ENCODE data around the gene ARID1B.

The ARID1B gene

GRCh38 chr6:157079771-157080170 is 302.6 kb downstream of the ARID1B start:
- Histone ChIP-seq H3K4me1 (ENCODE audit: control insufficient read depth, insufficient read depth, low read length, poor library complexity, severe bottlenecking) (no peaks in the 10 kb centered on the region), H3K9me3 (ENCODE audit: control insufficient read depth, low read length) (no peaks in the 10 kb centered on the region), H3K27me3 (replicated peaks; ENCODE audit: control insufficient read depth, insufficient read depth, low read length, poor library complexity, severe bottlenecking) (no peaks in the 10 kb centered on the region), H3K36me3 (ENCODE audit: control insufficient read depth, insufficient read depth, low read length) (no peaks in the 10 kb centered on the region), H3K4me3 (ENCODE audit: insufficient read depth, low read depth, low read length, poor library complexity, severe bottlenecking) (no peak overlapping the region), H3K27ac (ENCODE audit: insufficient read depth, low read length, poor library complexity, severe bottlenecking) (no peak overlapping the region)
- DNase-seq, result no peak

DNA sequence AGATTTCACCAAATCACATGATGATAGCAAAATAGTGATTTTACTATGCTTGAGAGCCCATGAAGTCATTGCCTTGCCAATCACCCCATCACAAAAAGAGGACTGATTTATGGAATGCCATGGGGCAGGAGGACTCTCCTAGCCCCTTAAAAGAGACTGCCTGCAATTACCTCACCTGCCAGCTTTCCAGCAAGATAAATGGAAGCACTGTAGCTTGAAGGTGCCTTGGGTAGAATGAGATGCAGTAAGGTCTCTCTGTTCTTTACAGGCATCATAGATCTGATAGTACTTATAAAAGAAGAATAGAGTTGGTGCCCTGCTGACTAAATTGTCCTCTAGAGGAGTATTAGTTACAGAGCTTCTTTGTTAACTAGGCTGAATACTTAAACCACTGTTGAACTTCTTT is 303.8 kb downstream of the ARID1B start:
- H3K4me1 ChIP-seq (ENCODE audit: control insufficient read depth, insufficient read depth, low read length, poor library complexity, severe bottlenecking), result no peaks in the 10 kb centered on the region
- no peaks in the 10 kb centered on the region for H3K9me3 ChIP-seq (ENCODE audit: control insufficient read depth, low read length)
- no peaks in the 10 kb centered on the region for H3K27me3 ChIP-seq (replicated peaks; ENCODE audit: control insufficient read depth, insufficient read depth, low read length, poor library complexity, severe bottlenecking)
- no peak for DNase-seq
- no peaks in the 10 kb centered on the region for H3K36me3 ChIP-seq (ENCODE audit: control insufficient read depth, insufficient read depth, low read length)
- no peak overlapping the region for H3K27ac ChIP-seq (ENCODE audit: insufficient read depth, low read length, poor library complexity, severe bottlenecking)
- H3K4me3 ChIP-seq (ENCODE audit: insufficient read depth, low read depth, low read length, poor library complexity, severe bottlenecking), result no peak overlapping the region

- Histone ChIP-seq H3K36me3 (ENCODE audit: control insufficient read depth, insufficient read depth, low read length) (peaks cover 7% of the 10 kb centered on the region), H3K4me3 (ENCODE audit: insufficient read depth, low read depth, low read length, poor library complexity, severe bottlenecking) (no peak overlapping the region), H3K4me1 (ENCODE audit: control insufficient read depth, insufficient read depth, low read length, poor library complexity, severe bottlenecking) (no peaks in the 10 kb centered on the region), H3K27ac (ENCODE audit: insufficient read depth, low read length, poor library complexity, severe bottlenecking) (no peak overlapping the region), H3K27me3 (replicated peaks; ENCODE audit: control insufficient read depth, insufficient read depth, low read length, poor library complexity, severe bottlenecking) (no peaks in the 10 kb centered on the region), H3K9me3 (ENCODE audit: control insufficient read depth, low read length) (no peaks in the 10 kb centered on the region)
- no peak for DNase-seq
Observed at GRCh38 chr6:157083343-157083742, 306.2 kb downstream of the ARID1B start.

- Histone ChIP-seq H3K36me3 (ENCODE audit: control insufficient read depth, insufficient read depth, low read length) (peaks cover 7% of the 10 kb centered on the region), H3K27me3 (replicated peaks; ENCODE audit: control insufficient read depth, insufficient read depth, low read length, poor library complexity, severe bottlenecking) (no peaks in the 10 kb centered on the region), H3K9me3 (ENCODE audit: control insufficient read depth, low read length) (no peaks in the 10 kb centered on the region), H3K4me1 (ENCODE audit: control insufficient read depth, insufficient read depth, low read length, poor library complexity, severe bottlenecking) (no peaks in the 10 kb centered on the region), H3K27ac (ENCODE audit: insufficient read depth, low read length, poor library complexity, severe bottlenecking) (no peak overlapping the region), H3K4me3 (ENCODE audit: insufficient read depth, low read depth, low read length, poor library complexity, severe bottlenecking) (no peak overlapping the region)
- DNase-seq, result no peak
Observed at GRCh38 chr6:157086632-157087031, 309.5 kb downstream of the ARID1B start.

DNA sequence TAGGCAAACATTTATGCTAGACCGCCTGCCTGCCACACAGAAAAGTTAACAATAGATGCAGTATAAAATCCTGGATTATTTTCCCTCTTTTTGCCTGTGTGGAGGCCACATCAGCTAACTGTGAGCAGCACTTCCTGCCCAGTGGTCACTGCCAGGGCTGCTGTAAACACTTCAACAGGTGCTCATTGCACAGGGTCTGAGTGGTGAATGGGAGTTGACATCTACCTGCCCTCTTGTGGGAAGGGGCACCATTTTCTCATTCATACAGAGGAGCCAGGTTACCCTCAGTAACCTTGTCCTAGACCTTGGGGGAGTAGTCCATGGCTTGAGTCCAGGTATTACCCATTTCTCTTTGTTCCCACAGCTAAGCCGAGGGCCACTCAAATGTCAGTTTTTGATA is 310.8 kb downstream of the ARID1B start:
- Histone ChIP-seq H3K4me1 (ENCODE audit: control insufficient read depth, insufficient read depth, low read length, poor library complexity, severe bottlenecking) (no peaks in the 10 kb centered on the region), H3K9me3 (ENCODE audit: control insufficient read depth, low read length) (no peaks in the 10 kb centered on the region), H3K4me3 (ENCODE audit: insufficient read depth, low read depth, low read length, poor library complexity, severe bottlenecking) (no peak overlapping the region), H3K36me3 (ENCODE audit: control insufficient read depth, insufficient read depth, low read length) (peaks cover 7% of the 10 kb centered on the region), H3K27me3 (replicated peaks; ENCODE audit: control insufficient read depth, insufficient read depth, low read length, poor library complexity, severe bottlenecking) (no peaks in the 10 kb centered on the region), H3K27ac (ENCODE audit: insufficient read depth, low read length, poor library complexity, severe bottlenecking) (no peak overlapping the region)
- no peak for DNase-seq

DNA sequence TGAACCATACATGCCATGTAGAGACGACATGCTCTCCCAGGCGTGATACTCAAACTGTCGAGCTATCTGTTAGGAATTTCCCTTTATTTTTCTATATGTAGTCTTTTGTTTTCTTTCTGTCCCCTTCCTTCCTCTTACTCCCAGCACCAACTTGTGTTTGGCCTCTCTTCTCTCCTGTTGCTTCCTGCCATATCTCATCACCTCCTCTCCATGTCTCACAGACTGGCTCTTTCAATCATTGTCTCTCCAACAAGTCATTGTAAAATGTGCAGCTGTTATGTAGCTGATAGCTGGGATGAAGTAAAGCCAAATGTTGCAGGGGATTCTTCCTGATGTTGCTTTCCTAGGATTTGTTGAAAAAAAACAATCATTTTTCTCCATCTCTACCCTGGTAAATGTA is 311.7 kb downstream of the ARID1B start:
- Histone ChIP-seq H3K27me3 (replicated peaks; ENCODE audit: control insufficient read depth, insufficient read depth, low read length, poor library complexity, severe bottlenecking) (no peaks in the 10 kb centered on the region), H3K9me3 (ENCODE audit: control insufficient read depth, low read length) (no peaks in the 10 kb centered on the region), H3K36me3 (ENCODE audit: control insufficient read depth, insufficient read depth, low read length) (peaks cover 7% of the 10 kb centered on the region), H3K4me3 (ENCODE audit: insufficient read depth, low read depth, low read length, poor library complexity, severe bottlenecking) (no peak overlapping the region), H3K4me1 (ENCODE audit: control insufficient read depth, insufficient read depth, low read length, poor library complexity, severe bottlenecking) (no peaks in the 10 kb centered on the region), H3K27ac (ENCODE audit: insufficient read depth, low read length, poor library complexity, severe bottlenecking) (no peak overlapping the region)
- DNase-seq, result no peak

GRCh38 chr6:157089258-157089657 is 312.1 kb downstream of the ARID1B start:
- DNase-seq, result no peak
- no peak overlapping the region for H3K27ac ChIP-seq (ENCODE audit: insufficient read depth, low read length, poor library complexity, severe bottlenecking)
- H3K9me3 ChIP-seq (ENCODE audit: control insufficient read depth, low read length), result no peaks in the 10 kb centered on the region
- peaks cover 7% of the 10 kb centered on the region for H3K36me3 ChIP-seq (ENCODE audit: control insufficient read depth, insufficient read depth, low read length)
- H3K27me3 ChIP-seq (replicated peaks; ENCODE audit: control insufficient read depth, insufficient read depth, low read length, poor library complexity, severe bottlenecking), result no peaks in the 10 kb centered on the region
- no peaks in the 10 kb centered on the region for H3K4me1 ChIP-seq (ENCODE audit: control insufficient read depth, insufficient read depth, low read length, poor library complexity, severe bottlenecking)
- H3K4me3 ChIP-seq (ENCODE audit: insufficient read depth, low read depth, low read length, poor library complexity, severe bottlenecking), result no peak overlapping the region

DNA sequence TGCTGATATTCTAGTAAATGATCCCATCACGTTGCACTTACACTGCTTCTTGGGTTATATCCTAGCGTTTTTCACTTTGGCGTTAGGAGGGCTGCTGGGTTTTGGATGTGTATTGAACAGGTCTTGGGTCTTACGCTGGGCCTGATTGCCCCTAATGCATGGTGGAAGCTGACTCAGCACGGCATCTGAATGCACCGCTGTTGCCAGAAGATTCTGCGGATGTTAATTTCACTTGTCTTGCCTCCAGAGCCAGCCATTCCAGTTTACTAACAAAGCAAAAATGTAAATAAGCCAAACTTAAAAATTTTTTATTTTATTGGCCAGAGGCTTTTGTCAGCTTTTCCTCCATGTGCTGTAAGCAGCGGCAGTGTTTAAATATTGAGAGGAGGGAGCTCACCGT is 312.7 kb downstream of the ARID1B start:
- peaks cover 7% of the 10 kb centered on the region for H3K36me3 ChIP-seq (ENCODE audit: control insufficient read depth, insufficient read depth, low read length)
- no peak overlapping the region for H3K4me3 ChIP-seq (ENCODE audit: insufficient read depth, low read depth, low read length, poor library complexity, severe bottlenecking)
- DNase-seq, result no peak
- no peaks in the 10 kb centered on the region for H3K9me3 ChIP-seq (ENCODE audit: control insufficient read depth, low read length)
- no peak overlapping the region for H3K27ac ChIP-seq (ENCODE audit: insufficient read depth, low read length, poor library complexity, severe bottlenecking)
- no peaks in the 10 kb centered on the region for H3K4me1 ChIP-seq (ENCODE audit: control insufficient read depth, insufficient read depth, low read length, poor library complexity, severe bottlenecking)
- H3K27me3 ChIP-seq (replicated peaks; ENCODE audit: control insufficient read depth, insufficient read depth, low read length, poor library complexity, severe bottlenecking), result no peaks in the 10 kb centered on the region

- DNase-seq, result no peak
- no peak overlapping the region for H3K4me3 ChIP-seq (ENCODE audit: insufficient read depth, low read depth, low read length, poor library complexity, severe bottlenecking)
- no peak overlapping the region for H3K27ac ChIP-seq (ENCODE audit: insufficient read depth, low read length, poor library complexity, severe bottlenecking)
- H3K4me1 ChIP-seq (ENCODE audit: control insufficient read depth, insufficient read depth, low read length, poor library complexity, severe bottlenecking), result no peaks in the 10 kb centered on the region
- H3K9me3 ChIP-seq (ENCODE audit: control insufficient read depth, low read length), result no peaks in the 10 kb centered on the region
- H3K36me3 ChIP-seq (ENCODE audit: control insufficient read depth, insufficient read depth, low read length), result peaks cover 7% of the 10 kb centered on the region
- H3K27me3 ChIP-seq (replicated peaks; ENCODE audit: control insufficient read depth, insufficient read depth, low read length, poor library complexity, severe bottlenecking), result no peaks in the 10 kb centered on the region
Observed at GRCh38 chr6:157090736-157091135, 313.6 kb downstream of the ARID1B start.

GRCh38 chr6:157091243-157091642 is 314.1 kb downstream of the ARID1B start:
- Histone ChIP-seq H3K4me3 (ENCODE audit: insufficient read depth, low read depth, low read length, poor library complexity, severe bottlenecking) (no peak overlapping the region), H3K9me3 (ENCODE audit: control insufficient read depth, low read length) (no peaks in the 10 kb centered on the region), H3K4me1 (ENCODE audit: control insufficient read depth, insufficient read depth, low read length, poor library complexity, severe bottlenecking) (no peaks in the 10 kb centered on the region), H3K27ac (ENCODE audit: insufficient read depth, low read length, poor library complexity, severe bottlenecking) (no peak overlapping the region), H3K27me3 (replicated peaks; ENCODE audit: control insufficient read depth, insufficient read depth, low read length, poor library complexity, severe bottlenecking) (no peaks in the 10 kb centered on the region), H3K36me3 (ENCODE audit: control insufficient read depth, insufficient read depth, low read length) (peaks cover 7% of the 10 kb centered on the region)
- no peak for DNase-seq
